Measurements from ENCODE around the gene SNX33. TPM values are rescaled to one million over a fixed set of nuclear protein-coding genes. Genes with fewer than 3 reads are reported as not detected.

The SNX33 gene
- total and polyA plus RNA-seq, 2 of the 13 experiments (the other 11 are each of a cell fraction or from before 2014, with no cell fraction given) = 11.0 to 11.6 TPM

DNA sequence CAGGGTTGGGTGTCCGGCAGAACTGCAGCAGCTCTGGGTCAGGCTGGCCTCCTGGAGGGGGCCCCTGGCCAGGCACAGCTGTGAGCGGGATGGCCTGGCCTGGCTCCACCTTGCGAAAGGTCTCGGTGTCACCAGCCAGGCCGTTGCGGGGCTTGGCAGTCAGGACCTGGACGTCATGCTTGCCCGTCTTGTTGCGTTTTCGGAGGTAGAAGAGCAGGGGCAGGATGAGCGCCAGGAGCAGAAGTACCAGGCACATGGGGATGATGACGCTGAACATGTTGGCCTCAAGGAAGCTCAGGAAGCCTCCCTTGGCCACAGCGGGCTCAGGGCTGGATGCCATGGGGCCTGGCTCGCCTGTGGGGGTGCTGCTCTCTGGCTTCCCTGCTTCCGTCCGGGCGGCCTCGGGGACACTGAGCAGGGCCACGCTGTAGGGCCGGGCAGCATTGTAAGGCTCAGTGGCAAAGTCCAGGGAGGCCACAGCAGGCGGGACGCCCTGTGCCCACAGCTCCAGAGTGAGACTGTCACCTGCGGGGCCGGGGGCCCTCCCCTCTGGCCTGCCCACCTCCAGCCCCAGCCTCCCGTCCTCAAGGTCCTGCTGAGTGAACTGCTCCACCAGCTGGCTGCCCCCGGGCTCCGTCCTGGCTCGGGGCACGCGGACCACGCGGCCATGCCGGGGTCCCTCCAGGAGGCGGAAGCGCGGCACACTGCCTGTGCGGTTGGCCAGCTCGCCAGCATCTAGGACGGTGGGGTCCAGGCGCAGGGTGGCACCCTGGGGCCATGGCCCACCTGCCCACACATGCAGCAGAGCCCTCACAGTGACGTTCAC is 28.1 kb downstream of the SNX33 start (continued):
- TF ChIP-seq, protein P1, sequence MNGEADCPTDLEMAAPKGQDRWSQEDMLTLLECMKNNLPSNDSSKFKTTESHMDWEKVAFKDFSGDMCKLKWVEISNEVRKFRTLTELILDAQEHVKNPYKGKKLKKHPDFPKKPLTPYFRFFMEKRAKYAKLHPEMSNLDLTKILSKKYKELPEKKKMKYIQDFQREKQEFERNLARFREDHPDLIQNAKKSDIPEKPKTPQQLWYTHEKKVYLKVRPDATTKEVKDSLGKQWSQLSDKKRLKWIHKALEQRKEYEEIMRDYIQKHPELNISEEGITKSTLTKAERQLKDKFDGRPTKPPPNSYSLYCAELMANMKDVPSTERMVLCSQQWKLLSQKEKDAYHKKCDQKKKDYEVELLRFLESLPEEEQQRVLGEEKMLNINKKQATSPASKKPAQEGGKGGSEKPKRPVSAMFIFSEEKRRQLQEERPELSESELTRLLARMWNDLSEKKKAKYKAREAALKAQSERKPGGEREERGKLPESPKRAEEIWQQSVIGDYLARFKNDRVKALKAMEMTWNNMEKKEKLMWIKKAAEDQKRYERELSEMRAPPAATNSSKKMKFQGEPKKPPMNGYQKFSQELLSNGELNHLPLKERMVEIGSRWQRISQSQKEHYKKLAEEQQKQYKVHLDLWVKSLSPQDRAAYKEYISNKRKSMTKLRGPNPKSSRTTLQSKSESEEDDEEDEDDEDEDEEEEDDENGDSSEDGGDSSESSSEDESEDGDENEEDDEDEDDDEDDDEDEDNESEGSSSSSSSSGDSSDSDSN (CRISPR knock-in tag; IDR thresholded peaks at IDR 0.05) = 0 out of 2 replicates have a peak, but pooled peaks have one; percentile 32
- TF ChIP-seq HNRNPL (IDR thresholded peaks at IDR 0.05; ENCODE audit: low read depth, low read length) (peak; percentile 85), MZF1 (CRISPR knock-in tag; IDR thresholded peaks at IDR 0.05; ENCODE audit: borderline replicate concordance) (no peak), MYC (CRISPR knock-in tag; IDR thresholded peaks at IDR 0.05; ENCODE audit: borderline replicate concordance) (peak; percentile 35; the same call in 1 of the 2 replicates), ZNF574 (CRISPR knock-in tag; IDR thresholded peaks at IDR 0.05) (0 out of 2 replicates have a peak, but pooled peaks have one; percentile 26), ZNF691 (CRISPR knock-in tag; IDR thresholded peaks at IDR 0.05; ENCODE audit: borderline replicate concordance, low read depth) (0 out of 2 replicates have a peak, but pooled peaks have one; percentile 27), AGO1 (IDR thresholded peaks at IDR 0.05; ENCODE audit: low read depth, low read length, poor library complexity, severe bottlenecking) (no peak), BRD4 (CRISPR knock-in tag; IDR thresholded peaks at IDR 0.05) (0 out of 2 replicates have a peak, but pooled peaks have one; percentile 25), RBM39 (IDR thresholded peaks at IDR 0.05; ENCODE audit: low read depth, low read length, poor library complexity, severe bottlenecking) (peak; percentile 54), NFE2L1 (CRISPR knock-in tag; IDR thresholded peaks at IDR 0.05; ENCODE audit: borderline replicate concordance) (no peak), ARNT (IDR thresholded peaks at IDR 0.05) (no peak), SMAD3 (CRISPR knock-in tag; IDR thresholded peaks at IDR 0.05) (no peak), ZNF569 (CRISPR knock-in tag; IDR thresholded peaks at IDR 0.05; ENCODE audit: borderline replicate concordance) (no peak), FOXO4 (CRISPR knock-in tag; conservative IDR thresholded peaks at IDR 0.05) (0 out of 2 replicates have a peak, but pooled peaks have one; percentile 70), DNMT3B (CRISPR knock-in tag; conservative IDR thresholded peaks at IDR 0.05) (no peak), ZIK1 (CRISPR knock-in tag; IDR thresholded peaks at IDR 0.05; ENCODE audit: borderline replicate concordance, low read depth) (no peak), ZFY (CRISPR knock-in tag; IDR thresholded peaks at IDR 0.05) (peak; percentile 60), ZNF24 (IDR thresholded peaks at IDR 0.05) (no peak)
- TF ChIP-seq, protein P2, sequence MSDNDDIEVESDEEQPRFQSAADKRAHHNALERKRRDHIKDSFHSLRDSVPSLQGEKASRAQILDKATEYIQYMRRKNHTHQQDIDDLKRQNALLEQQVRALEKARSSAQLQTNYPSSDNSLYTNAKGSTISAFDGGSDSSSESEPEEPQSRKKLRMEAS (IDR thresholded peaks at IDR 0.05) = 0 out of 2 replicates have a peak, but pooled peaks have one; percentile 26
